Amniotic stem cell (primary cell): Measurements from ENCODE around the gene DTHD1.

Source experiments
- DNase-seq: peaks from one replicate; lab custom pipeline; 2025; lab: John Stamatoyannopoulos, UW

Gene DTHD1

DNA sequence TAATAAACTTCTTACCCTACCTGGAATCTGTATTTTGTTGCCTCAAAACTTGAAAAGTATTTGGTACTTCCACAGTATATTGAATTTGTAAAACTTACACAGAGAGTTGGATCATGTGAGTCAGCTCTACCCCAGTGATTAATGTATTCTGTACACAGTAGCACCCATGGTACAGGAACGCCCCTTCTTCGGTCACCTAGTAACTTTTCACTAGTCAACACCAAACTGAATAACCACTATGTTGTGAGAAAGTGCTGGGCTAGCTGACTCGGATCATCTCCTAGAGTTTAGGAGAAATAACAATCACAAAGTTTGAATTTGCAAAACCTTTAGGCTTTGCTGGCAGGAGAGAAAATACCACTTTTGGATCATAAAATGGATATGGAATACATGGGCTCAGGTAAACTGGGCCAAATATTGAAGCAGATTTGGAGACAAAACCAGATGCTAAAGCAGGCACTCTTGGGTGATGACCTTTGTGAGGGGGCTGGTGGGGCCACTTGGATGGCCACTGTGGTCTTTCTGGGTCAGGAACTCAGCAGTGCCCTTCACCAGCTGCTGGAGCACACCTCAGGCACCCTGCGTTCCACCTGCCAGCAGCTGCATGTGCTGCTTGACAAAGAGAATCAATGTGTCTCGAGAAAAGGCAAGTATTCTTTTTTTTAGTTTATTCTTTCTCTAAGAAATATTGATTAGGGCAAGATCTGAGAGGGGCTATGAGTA is at the start of gene DTHD1:
Gene DTHD1 (plus strand): TSS at position 233 of the 723 bp plus-strand sequence. CDS start 143 bp downstream, at position 376.
- no peak for DNase-seq

- no peak for DNase-seq
Observed at GRCh38 chr4:36233567-36234266, 47.7 kb upstream of the DTHD1 start.

GRCh38 chr4:36235306-36235705 is 46.1 kb upstream of the DTHD1 start:
- no peak for DNase-seq

GRCh38 chr4:36236159-36236558 is 45.3 kb upstream of the DTHD1 start:
- DNase-seq = no peak

DNA sequence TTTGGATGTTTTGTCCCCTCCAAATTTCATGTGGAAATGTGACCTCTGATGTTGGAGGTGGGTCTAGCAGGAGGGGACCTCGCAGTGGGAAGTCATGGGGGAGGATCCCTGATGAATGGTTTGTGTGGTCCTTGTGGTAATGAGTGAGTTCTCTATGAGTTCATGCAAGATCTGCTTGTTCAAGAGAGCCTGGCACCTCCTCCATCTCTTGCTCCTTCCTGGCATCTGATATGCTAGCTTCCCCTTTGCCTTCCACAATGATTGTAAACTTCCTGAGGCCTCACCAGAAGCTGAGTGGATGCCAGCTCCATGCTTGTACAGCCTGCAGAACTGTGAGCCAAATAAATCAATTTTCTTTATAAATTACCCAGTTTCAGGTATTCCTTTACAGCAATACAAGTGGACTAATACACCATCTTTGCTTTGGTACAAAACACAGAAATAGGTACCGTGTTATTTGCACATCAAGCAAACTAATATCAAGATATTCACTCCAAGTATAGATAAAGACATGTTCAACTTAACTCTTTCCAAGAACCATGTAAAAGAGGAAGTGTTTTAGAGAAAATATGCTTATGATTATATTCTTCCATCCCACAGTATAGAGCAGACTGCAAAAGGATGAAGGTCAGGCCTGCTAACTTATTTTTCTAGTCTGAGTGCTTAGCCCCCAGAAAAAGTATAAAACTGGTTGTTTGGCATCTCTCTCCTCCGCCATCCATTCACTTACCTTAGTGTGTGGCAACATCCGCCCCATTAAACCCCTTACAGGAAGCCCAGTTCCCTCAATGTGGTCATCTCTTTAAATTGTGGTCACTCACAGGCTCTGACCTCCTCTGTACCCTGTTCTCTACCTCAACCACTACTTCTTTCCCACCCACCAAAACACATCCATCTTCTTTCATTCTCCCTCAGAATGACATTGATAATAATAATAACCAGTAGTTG is 43.8 kb upstream of the DTHD1 start:
- DNase-seq = no peak

DNA sequence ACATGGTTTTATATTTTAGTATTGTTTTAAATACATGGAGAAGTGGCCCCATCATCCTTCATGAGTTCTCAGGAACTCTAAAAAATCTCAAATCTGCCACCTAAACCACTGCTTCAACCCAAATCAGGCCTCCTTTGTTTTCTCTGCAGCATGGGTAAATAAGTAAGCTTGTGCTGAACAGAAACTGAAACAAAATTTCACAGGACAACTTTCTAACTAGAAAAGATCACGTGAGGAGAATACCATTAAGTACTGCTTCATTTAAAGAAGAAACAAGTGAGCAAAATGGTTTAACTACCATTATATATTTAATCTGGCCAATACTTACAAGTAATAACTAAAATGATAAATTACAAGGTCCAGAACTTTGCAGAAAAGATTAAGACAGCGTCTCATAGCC is 39.6 kb upstream of the DTHD1 start:
- no peak for DNase-seq

GRCh38 chr4:36242629-36243354 is 38.6 kb upstream of the DTHD1 start:
- DNase-seq = no peak

- DNase-seq = no peak
Observed at GRCh38 chr4:36243355-36244256, 37.8 kb upstream of the DTHD1 start.

- no peak for DNase-seq
Observed at GRCh38 chr4:36244257-36245082, 36.9 kb upstream of the DTHD1 start, which contains the start of gene ARAP2. Gene ARAP2 (minus strand): TSS chr4:36244514. CDS start chr4:36229486, 15,028 bp downstream.

- DNase-seq = no peak
Observed at GRCh38 chr4:36249610-36250009, 31.8 kb upstream of the DTHD1 start.

- no peak for DNase-seq
Observed at GRCh38 chr4:36251983-36252382, 29.4 kb upstream of the DTHD1 start.

DNA sequence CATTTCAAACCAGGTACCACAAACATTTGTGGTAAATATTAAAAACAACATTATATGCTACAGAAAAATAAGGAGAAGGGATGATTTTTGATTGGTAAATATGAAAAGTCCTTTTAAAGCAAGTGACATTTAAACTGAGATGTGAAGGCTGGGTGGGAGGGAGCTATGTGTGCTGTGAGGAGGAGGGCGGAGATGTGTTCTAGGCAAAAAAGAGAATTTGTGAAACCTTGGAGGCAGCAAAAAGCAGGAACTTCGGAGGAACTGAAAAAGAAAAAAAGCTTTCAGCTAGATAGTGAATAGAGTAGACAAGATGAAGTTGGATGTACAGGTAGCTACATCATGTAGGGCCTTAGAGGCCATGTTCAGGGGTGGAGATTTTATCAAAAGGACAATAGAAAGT is 27.0 kb upstream of the DTHD1 start:
- no peak for DNase-seq

GRCh38 chr4:36255577-36255976 is 25.8 kb upstream of the DTHD1 start:
- DNase-seq = no peak

DNA sequence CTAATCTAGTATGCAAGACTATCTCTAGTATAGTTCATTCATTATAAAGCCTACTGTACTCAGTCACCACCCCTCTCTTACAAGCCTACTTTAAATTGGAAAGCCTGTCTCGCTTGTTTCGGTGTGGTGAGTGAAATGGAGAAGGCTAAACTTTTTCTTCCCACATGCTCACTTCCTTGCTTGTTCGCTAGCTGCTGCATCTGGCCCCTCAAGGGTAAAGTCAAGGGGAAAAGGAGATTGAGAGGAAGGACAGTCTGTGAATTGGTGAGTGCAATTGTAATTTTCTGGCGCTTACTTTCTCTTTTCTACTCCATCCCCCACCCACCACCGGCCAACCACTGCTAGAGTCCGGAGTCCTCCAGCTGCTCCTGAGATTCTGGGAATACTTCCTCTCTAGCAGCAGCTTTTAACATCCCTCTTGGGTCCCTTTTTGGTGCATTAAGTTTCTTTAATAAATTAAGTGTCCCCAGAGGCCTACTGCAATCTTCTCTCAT is 25.0 kb upstream of the DTHD1 start:
- DNase-seq = no peak

DNA sequence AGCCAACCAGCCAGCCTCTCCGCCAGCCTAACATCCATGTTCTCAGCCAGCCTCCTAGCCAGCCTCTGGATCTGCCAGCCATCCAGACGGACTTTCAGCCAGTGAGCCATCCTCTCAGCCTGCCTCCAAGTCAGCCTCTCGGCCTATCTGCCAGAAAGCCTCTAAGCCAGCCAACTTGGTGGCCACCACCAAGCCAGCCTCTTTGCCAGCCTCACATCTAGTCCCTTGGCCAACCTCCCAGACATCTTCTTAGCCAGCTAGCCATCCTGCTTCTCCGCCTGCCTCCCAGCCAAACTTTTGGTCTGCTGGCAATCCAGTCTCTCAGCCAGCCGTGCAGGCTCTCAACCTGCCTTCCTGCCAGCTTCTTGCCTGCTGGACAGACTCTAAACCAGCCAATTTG is 20.7 kb upstream of the DTHD1 start:
- no peak for DNase-seq

DNA sequence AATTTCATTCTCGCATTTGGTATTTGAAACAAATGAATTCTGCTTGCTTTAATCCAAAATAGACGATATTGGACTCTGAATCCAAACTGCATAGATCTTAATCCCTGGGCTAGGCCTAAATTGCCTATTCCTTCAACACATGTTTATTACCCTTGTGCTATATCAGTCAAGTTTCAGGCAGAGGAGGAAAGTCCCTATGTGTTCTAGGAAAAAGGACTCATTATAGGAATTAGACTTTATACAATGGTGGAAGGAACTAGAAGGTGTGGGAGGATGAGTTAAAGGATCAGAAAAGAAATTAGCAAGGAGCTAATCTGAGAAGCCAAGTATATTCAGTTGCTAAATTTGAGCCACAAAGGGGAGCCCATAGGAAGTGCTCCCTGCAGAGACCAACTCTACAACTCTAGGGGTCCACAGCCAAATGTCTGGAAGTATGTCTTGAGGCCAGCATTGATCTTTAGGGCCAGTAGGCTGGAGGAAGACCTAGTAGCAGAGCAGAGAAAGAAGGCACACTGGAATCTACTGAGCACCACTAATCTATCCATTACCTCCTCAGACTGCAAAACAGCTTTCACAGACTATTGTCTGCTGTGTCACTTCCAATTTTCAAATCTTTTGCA is 17.1 kb upstream of the DTHD1 start:
- DNase-seq = no peak

DNA sequence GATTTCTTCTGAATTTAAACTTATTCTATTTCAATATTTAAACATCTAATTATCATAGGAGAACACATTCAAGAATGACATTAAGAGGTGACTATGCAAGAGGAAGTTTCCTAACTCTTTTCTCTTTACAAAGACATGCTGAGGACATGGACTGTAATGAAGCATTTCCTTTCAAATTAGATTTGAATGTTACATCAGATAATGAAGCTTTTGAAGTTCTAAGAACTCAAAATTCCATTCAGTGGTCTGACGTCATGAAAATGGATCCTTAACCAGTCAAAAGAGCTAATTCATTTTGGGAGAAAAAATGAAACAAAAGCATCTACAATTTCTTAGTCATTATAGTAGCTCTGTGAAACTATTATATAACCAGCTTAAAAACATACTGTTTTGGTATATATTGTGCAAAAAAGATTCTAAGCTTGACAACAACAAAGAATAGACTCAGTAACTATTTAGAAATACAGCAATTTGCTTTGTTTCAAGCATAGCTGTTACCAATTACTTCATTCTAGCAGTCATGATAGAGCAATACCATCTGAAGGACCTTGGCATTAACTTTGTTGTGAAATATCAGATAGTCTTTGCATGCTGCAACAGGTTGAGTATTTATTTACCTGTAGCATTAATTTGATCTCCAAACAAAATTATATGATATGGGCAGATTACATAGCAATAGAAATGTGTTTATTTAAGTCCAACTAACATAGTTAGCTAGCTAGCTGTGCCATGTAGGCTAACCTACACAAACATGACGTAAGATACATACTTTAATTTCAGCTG is 13.7 kb upstream of the DTHD1 start:
- DNase-seq = no peak

DNA sequence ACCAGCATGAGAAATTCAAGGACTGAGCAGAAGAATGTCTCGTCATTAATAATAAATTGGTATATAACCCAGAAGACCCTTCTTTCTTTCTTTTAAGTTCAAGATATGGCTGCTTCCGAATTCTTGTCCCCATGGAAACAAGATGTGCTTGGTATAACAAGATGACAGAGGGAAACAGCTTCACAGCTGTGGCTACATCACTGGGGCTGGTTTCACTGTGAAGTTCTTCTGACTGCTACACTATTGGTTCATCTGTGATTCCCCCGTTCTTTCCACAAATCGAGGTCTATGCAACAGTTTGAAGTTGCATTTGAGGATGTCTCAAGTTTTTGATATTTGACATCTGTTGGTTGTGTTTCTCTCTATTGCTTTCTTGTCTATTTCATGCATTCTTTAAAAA is 12.3 kb upstream of the DTHD1 start:
- DNase-seq = no peak
